WI38 (cell line): ENCODE measurements around the gene TET1.
A peak's percentile ranks its signal among the peaks of the same experiment; 100 is the strongest.

ENCODE experiments used
- H3K4me3 ChIP-seq: 2 replicates; pipeline ENCODE4 v1.5.1; 2011; ENCODE audit warnings: low read depth, mild to moderate bottlenecking, control low read depth, low read length
- CTCF ChIP-seq: IDR thresholded peaks from 2 replicates; pipeline ENCODE4 v1.5.1; 2012; ENCODE audit warnings: low read depth, mild to moderate bottlenecking, control low read depth, low read length

TET1 gene

GRCh38 chr10:68595513-68595912 lies 35.4 kb downstream of the TET1 start:
- H3K4me3 ChIP-seq = no peak overlapping the region
- TF ChIP-seq CTCF = no peak

GRCh38 chr10:68597407-68597806 lies 37.3 kb downstream of the TET1 start:
- H3K4me3 ChIP-seq = no peak overlapping the region
- TF ChIP-seq CTCF = no peak

GRCh38 chr10:68598978-68599770 lies 39.0 kb downstream of the TET1 start:
- no peak for TF ChIP-seq CTCF
- H3K4me3 ChIP-seq = no peak overlapping the region

GRCh38 chr10:68599771-68600040 lies 39.6 kb downstream of the TET1 start:
- TF ChIP-seq CTCF = no peak
- H3K4me3 ChIP-seq = peak overlapping the region; percentile 57

GRCh38 chr10:68600041-68600778 lies 40.1 kb downstream of the TET1 start:
- no peak for TF ChIP-seq CTCF
- peak overlapping the region; percentile 57 for H3K4me3 ChIP-seq

- peak overlapping the region; percentile 57 for H3K4me3 ChIP-seq
- no peak for TF ChIP-seq CTCF
Observed at GRCh38 chr10:68601501-68602265, 41.5 kb downstream of the TET1 start.

- H3K4me3 ChIP-seq = no peak overlapping the region
- TF ChIP-seq CTCF = no peak
Observed at GRCh38 chr10:68602434-68602833, 42.3 kb downstream of the TET1 start.
